ENCODE measurements around the gene HNRNPL. TPM values are rescaled to one million over a fixed set of nuclear protein-coding genes. Genes with fewer than 3 reads are reported as not detected.
A peak's percentile ranks its signal among the peaks of the same experiment; 100 is the strongest.

The HNRNPL gene
- total RNA-seq, 4 donors from 2014 or later = 88.3 to 172 (median 126) TPM

GRCh38 chr19:38805180-38805579 is 44.6 kb downstream of the HNRNPL start:
- H3K9me3 ChIP-seq = no peaks in the 10 kb centered on the region
- no peak overlapping the region for H3K27ac ChIP-seq
- H3K27me3 ChIP-seq = no peaks in the 10 kb centered on the region
- H3K36me3 ChIP-seq = no peaks in the 10 kb centered on the region
- intact Hi-C loops (cut with DNase I; ENCODE audit: low total_unique reads) = no loop called here
- ATAC-seq = no peak
- TF ChIP-seq CTCF (IDR thresholded peaks at IDR 0.05 in 4 of 5, conservative IDR thresholded peaks at IDR 0.05 in 1 of 5) = no peak
- TF ChIP-seq POLR2A (IDR thresholded peaks at IDR 0.05) = no peak
- no peak overlapping the region for H3K4me3 ChIP-seq
- no peaks in the 10 kb centered on the region for H3K4me1 ChIP-seq
- in situ Hi-C loops (cut with MboI; ENCODE audit: low sequenced_read_pairs in 4 of 4) = no loop called here
- DNase-seq = no peak

GRCh38 chr19:38803543-38803942 is 46.2 kb downstream of the HNRNPL start:
- intact Hi-C loops (cut with DNase I; ENCODE audit: low total_unique reads) = no loop called here
- H3K27ac ChIP-seq = no peak overlapping the region
- H3K36me3 ChIP-seq = no peaks in the 10 kb centered on the region
- no peak for DNase-seq
- no peaks in the 10 kb centered on the region for H3K27me3 ChIP-seq
- H3K4me1 ChIP-seq = no peaks in the 10 kb centered on the region
- H3K9me3 ChIP-seq = no peaks in the 10 kb centered on the region
- no peak overlapping the region for H3K4me3 ChIP-seq
- in situ Hi-C loops (cut with MboI; ENCODE audit: low sequenced_read_pairs in 4 of 4) = no loop called here
- TF ChIP-seq POLR2A (IDR thresholded peaks at IDR 0.05) (no peak), CTCF (IDR thresholded peaks at IDR 0.05 in 4 of 5, conservative IDR thresholded peaks at IDR 0.05 in 1 of 5) (no peak)
- no peak for ATAC-seq

GRCh38 chr19:38801359-38802095 is 48.3 kb downstream of the HNRNPL start:
- intact Hi-C loops (cut with DNase I; ENCODE audit: low total_unique reads) = no loop called here
- Histone ChIP-seq H3K4me3 (no peak overlapping the region), H3K27ac (no peak overlapping the region), H3K27me3 (no peaks in the 10 kb centered on the region), H3K4me1 (no peaks in the 10 kb centered on the region), H3K9me3 (no peaks in the 10 kb centered on the region), H3K36me3 (no peaks in the 10 kb centered on the region)
- TF ChIP-seq POLR2A (IDR thresholded peaks at IDR 0.05) = no peak
- TF ChIP-seq CTCF (IDR thresholded peaks at IDR 0.05 in 4 of 5, conservative IDR thresholded peaks at IDR 0.05 in 1 of 5) = no peak
- ATAC-seq = peak in 1 of 2 donors; percentile 14
- DNase-seq = no peak
- in situ Hi-C loops (cut with MboI; ENCODE audit: low sequenced_read_pairs in 4 of 4) = no loop called here

GRCh38 chr19:38800577-38801347 is 49.0 kb downstream of the HNRNPL start:
- Histone ChIP-seq H3K27ac (no peak overlapping the region), H3K27me3 (no peaks in the 10 kb centered on the region), H3K4me1 (no peaks in the 10 kb centered on the region), H3K9me3 (no peaks in the 10 kb centered on the region), H3K36me3 (no peaks in the 10 kb centered on the region), H3K4me3 (no peak overlapping the region)
- intact Hi-C loops (cut with DNase I; ENCODE audit: low total_unique reads) (no loop called here), in situ Hi-C loops (cut with MboI; ENCODE audit: low sequenced_read_pairs in 4 of 4) (no loop called here)
- no peak for ATAC-seq
- TF ChIP-seq POLR2A (IDR thresholded peaks at IDR 0.05) (no peak), CTCF (IDR thresholded peaks at IDR 0.05 in 4 of 5, conservative IDR thresholded peaks at IDR 0.05 in 1 of 5) (no peak)
- DNase-seq = no peak
